ENCODE results near the gene IDE. TPM values are rescaled to one million over a fixed set of nuclear protein-coding genes. Genes with fewer than 3 reads are reported as not detected.
"Not testable (repeated sequence)": the region's sequence is repeated elsewhere in the genome, so short reads cannot be mapped to it uniquely, and the experiment has no call there.

IDE gene
- total RNA-seq, 1 experiment from 2014 or later = 24.8 TPM

GRCh38 chr10:92404612-92405418 is 169.1 kb downstream of the IDE start:
- DNase-seq = peak; percentile 61 to 76

GRCh38 chr10:92402234-92402633 is 171.7 kb downstream of the IDE start:
- not testable (repeated sequence) for H3K4me3 ChIP-seq

More at GRCh38 chr10:92404612-92405418, 169.1 kb downstream of the IDE start:
- H3K27me3 ChIP-seq = no peaks in the 10 kb centered on the region
- H3K9me3 ChIP-seq (replicated peaks) = no peaks in the 10 kb centered on the region
- no peaks in the 10 kb centered on the region for H3K36me3 ChIP-seq
- H3K4me3 ChIP-seq = peak overlapping the region; percentile 41
- peak overlapping the region; percentile 99 for H3K27ac ChIP-seq
- peaks cover 45% of the 10 kb centered on the region for H3K4me1 ChIP-seq

More at GRCh38 chr10:92402234-92402633, 171.7 kb downstream of the IDE start:
- H3K4me1 ChIP-seq = peaks cover 32% of the 10 kb centered on the region
- not testable (repeated sequence) for H3K9me3 ChIP-seq (replicated peaks); H3K36me3 ChIP-seq; H3K27ac ChIP-seq; H3K27me3 ChIP-seq; DNase-seq

Other genes with a start within 250 kb of the IDE start
- 68.3 and 70.5 TPM in 2 replicates for gene KIF11, start 19.0 kb upstream of the IDE start, total RNA-seq (2014; rRNA removed; shearing (Covaris generic))
- 2.9 and 4.2 TPM in 2 replicates for gene HHEX, start 115.9 kb upstream of the IDE start, total RNA-seq (2014; rRNA removed; shearing (Covaris generic))

Measured in SJCRH30 (cell line).